M059J (cell line): Measurements from ENCODE around the gene ASIC1. TPM values are rescaled to one million over a fixed set of nuclear protein-coding genes. Genes with fewer than 3 reads are reported as not detected.
A peak's percentile ranks its signal among the peaks of the same experiment; 100 is the strongest.
"Not testable (repeated sequence)": the region's sequence is repeated elsewhere in the genome, so short reads cannot be mapped to it uniquely, and the experiment has no call there.

Experiments used
- DNase-seq: peaks from one replicate; pipeline ENCODE4 v3.0.0-alpha.2; 2012; ENCODE audit warnings: low read depth
- total RNA-seq: library from RNA; depleted of rRNA; stranded (reverse); fragments of >200 nt; shearing (Covaris generic); gene quantifications from 2 replicates; pipeline ENCODE4 v1.2.3, GENCODE V29; 2014

The ASIC1 gene
- total RNA-seq, 1 experiment from 2014 or later, result 4.2 TPM

- DNase-seq, result not testable (repeated sequence)
Measured at GRCh38 chr12:50084409-50084774, 27.0 kb downstream of the ASIC1 start.

DNA sequence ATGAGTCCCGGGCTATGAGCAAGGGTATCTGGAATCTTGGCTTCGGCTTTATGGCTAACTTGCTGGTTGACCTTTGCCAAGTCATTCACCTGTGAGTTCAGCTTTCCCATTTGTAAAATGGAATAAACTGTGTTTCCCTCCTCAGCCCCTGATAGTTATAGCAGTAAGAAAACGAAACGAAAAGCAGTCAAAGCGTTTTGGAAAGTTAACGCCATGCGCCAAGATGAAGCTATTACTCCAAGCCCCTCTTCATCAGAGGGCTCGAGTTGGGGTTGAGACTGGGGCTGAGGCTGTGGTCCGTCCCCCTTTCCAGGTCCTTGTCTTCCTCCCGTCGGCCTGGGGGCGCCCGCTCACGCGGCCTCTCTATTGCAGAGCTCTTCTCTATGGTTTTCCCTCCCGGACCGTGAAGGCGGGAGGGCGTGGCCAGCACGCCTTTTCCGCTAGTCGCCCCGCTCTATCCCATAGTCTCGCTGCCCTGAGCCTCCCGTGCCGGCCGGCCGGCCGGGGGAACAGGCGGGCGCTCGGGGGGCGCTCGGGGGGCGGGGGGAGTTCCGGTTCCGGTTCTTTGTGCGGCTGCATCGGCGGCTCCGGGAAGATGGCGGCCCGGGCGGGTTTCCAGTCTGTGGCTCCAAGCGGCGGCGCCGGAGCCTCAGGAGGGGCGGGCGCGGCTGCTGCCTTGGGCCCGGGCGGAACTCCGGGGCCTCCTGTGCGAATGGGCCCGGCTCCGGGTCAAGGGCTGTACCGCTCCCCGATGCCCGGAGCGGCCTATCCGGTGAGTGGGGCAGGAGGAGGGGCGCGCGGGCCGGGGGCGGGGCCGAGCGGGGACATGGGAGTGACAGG is 27.6 kb downstream of the ASIC1 start, which contains the start of gene SMARCD1:
Gene SMARCD1 (plus strand): TSS at position 568 of the 840 bp plus-strand sequence. CDS start 28 bp downstream, at position 596.
- DNase-seq, result peak; percentile 88

DNA sequence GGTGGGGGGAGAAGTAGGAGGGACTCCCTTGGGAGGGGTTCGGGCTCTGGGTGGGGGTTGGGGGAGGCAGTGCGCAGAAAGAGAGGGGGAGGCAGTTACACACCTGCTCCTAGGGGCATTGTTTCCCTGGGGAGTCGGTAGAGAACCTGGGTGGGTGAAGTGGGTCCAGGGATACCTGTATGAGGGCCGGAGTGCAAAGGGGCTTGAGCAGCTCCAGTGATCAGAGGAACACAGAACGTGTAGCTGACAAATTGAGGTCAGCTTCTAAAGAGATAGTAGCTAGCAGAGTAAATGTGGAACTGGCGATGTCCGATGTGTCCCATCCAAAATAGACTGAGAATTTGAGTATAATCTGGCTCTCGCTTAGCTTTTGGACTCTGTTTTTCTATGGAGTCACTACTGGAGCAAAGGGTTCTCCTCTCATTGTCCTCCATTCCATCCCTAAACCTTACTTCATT is 28.2 kb downstream of the ASIC1 start:
- DNase-seq, result no peak

GRCh38 chr12:50086148-50086547 is 28.8 kb downstream of the ASIC1 start:
- no peak for DNase-seq

- no peak for DNase-seq
Measured at GRCh38 chr12:50087151-50087550, 29.8 kb downstream of the ASIC1 start.

DNA sequence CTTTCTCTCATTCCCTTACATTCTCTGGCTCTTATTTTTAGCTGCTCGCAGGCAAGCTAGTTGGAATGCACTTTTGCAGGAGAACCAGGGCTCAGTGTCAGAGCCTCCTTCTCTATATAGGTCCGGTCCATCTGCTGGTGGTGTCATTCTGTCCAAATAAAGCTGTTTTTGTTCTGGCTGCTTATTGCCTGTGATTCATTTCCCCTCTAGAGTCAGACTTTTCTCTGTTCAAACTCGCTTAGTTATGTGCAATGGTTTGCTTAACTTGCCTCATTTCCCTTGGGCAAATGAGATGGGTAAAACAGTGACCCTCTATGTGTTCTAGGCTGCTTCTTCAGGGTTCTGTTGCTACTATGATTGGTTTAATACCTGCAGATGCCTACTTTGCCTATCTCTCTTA is 30.6 kb downstream of the ASIC1 start:
- DNase-seq, result peak; percentile 37

- DNase-seq, result peak; percentile 64
Measured at GRCh38 chr12:50088577-50089335, 31.4 kb downstream of the ASIC1 start.

DNA sequence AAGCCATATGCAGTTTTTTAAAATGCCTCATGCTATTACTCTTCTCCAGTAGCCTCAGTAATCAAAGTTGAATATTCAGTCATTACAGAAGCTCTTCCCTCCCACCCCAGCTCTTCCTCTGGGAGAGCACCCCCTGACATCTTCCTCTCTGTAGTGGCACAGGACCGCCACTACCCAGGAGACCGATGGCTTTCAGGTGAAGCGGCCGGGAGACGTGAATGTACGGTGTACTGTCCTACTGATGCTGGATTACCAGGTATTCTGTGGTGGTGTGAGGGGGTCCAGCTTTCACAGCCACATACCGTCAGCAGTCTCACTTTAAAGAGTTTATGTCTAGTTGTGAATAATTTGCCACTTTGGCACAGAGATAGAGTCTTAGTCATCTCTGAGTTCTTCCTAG is 32.3 kb downstream of the ASIC1 start:
- no peak for DNase-seq

DNA sequence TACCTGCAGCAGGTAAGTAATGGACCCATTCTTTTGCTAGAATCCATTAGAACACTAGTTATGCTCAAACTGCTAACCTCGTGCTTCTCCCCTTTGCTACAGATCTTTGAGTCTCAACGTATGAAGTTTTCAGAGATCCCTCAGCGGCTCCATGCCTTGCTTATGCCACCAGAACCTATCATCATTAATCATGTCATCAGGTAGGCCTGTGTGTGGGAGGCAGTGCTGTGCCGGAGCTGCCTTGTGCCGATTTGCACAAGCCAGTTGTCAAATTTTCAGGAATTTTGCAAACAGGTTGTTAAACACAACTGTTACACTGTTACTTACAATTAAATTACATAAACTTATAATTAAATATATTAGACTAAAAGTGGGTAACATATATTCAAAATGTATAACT is 33.0 kb downstream of the ASIC1 start:
- DNase-seq, result no peak

DNA sequence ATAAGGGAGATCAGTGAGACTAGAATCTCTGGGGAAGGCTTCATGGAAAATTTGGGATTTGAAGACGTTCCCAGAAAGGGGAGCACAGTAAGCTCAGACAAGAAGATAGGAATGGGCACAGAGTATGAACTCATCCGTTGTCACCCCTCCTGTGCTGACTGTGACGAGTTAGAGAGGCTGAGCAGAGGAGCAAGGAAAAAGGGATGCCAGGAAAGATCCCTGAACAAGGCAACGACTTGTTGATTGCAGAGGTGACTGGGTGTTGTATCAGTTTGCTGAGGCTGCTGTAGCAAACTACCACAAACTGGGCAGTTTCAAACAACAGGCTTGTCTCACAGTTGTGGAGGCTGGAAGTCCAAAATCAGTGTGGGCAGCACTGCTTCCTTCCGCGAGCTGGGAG is 40.6 kb downstream of the ASIC1 start:
- DNase-seq, result no peak

DNA sequence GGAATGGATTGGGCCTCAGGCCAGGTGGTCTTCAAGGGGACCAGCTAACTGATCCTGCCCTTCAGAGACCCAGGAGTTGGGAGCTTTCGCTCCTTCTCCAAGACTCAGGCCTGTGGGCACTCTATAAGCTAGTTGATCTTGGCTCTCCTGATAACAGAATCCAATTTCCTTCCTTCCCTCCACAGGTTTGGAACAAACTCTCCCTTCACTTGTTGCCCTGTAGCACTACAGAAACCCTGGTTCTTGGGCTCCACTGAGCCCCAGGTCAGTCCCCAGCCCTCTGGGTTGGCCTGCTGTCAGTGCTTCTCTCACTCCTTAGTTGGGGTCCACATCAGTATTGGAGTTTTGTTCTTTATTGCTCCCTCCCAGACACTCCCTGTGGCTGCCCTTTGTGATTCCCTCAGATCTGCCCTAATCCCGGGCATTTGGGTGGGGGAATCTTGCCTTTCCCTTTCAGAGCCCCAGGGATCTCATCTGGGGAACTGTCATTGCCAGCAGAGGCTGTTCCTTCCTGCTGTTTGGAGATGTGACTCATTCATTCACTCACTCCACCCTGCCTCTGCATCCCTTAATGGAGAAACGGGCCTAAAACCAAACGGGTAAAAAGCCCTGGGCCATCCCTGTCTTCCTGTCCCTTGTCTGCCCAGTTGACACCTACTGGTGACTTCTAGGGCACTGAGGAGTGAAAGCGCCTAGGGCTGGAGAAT is 42.1 kb downstream of the ASIC1 start:
- peak; percentile 41 for DNase-seq

DNA sequence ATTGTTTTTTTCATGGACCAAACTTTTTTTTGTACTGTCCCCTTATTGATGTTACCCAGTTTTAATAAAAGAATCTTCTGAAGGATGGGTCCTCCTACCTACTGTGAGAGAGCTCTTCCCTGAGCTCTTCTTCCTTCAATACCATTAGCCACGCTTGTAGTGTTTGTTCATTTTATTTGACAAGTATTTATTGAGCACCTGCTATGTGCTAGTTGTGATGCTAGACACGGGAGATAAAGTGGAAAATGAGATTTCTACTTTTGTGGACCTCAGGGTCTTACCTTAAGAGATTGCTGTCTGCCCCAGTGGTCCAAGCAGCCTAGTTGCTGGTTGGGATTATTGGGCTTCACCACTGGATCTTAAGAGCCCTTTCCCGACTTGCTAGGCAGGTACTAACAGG is 43.2 kb downstream of the ASIC1 start:
- DNase-seq, result no peak

GRCh38 chr12:50101663-50102062 is 44.3 kb downstream of the ASIC1 start:
- DNase-seq, result peak; percentile 43

- no peak for DNase-seq
Measured at GRCh38 chr12:50102131-50102531, 44.7 kb downstream of the ASIC1 start.

DNA sequence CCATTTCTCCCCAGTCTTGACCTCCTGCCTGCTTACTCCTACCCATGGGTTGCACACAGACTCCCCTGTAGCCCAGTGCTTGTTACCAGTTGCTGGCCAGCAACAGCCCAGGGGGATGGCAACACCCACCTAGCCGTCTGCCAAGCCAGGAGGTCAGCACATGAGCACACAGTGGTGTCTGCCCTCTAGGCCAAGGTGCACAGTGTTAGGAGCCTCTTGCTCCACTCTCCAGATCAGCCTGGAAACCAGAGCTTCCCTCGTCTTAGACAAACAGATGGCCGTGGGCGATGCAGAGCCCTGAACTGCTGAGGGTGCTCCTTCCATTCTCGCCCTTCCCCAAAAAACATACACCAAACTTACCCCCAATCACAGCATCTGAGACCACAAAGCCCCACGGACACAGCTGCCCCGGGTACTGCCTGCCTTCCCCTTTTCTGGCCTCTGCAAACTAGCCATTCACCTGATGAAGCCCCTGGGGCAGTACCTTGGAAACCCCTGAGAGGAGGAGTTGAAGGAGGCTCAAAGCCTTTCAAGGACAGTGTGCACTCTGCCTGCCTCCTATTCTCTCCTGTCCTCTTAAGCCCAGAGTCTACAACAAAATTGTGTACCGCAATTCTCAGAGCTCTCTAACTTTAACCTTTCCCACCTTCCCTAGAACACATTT is 45.4 kb downstream of the ASIC1 start:
- no peak for DNase-seq

GRCh38 chr12:50103351-50103750 is 46.0 kb downstream of the ASIC1 start:
- DNase-seq, result no peak

DNA sequence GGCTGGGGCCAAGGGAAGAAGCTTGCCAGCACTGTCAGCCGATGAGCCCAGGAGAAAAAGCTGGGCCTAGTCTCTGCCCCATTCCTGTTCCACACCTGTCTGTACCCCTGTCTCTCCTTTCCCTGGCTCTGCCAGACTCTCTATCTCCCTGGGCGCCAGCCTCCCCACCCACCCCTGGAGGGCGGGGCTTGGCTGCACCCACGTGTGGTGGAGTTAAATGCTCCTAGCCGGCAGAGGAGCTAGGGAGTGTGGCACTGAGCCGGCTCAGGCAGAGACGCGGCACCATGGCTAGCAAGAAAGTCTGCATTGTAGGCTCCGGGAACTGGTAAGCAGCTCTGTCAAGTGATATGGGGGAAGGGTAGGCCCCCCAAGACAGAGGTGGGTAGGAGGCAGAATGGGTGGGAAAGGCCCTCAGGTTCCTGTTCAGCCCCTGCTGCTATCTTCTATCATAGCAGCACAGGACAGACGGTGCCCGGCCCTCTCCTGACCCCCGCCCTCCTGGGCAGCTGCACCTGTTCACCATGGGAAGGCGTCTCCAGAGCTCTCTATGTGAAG is 46.4 kb downstream of the ASIC1 start, which contains the start of gene GPD1:
Gene GPD1 (plus strand): TSS at position 242 of the 555 bp plus-strand sequence. CDS start 43 bp downstream, at position 285.
- peak; percentile 35 for DNase-seq

DNA sequence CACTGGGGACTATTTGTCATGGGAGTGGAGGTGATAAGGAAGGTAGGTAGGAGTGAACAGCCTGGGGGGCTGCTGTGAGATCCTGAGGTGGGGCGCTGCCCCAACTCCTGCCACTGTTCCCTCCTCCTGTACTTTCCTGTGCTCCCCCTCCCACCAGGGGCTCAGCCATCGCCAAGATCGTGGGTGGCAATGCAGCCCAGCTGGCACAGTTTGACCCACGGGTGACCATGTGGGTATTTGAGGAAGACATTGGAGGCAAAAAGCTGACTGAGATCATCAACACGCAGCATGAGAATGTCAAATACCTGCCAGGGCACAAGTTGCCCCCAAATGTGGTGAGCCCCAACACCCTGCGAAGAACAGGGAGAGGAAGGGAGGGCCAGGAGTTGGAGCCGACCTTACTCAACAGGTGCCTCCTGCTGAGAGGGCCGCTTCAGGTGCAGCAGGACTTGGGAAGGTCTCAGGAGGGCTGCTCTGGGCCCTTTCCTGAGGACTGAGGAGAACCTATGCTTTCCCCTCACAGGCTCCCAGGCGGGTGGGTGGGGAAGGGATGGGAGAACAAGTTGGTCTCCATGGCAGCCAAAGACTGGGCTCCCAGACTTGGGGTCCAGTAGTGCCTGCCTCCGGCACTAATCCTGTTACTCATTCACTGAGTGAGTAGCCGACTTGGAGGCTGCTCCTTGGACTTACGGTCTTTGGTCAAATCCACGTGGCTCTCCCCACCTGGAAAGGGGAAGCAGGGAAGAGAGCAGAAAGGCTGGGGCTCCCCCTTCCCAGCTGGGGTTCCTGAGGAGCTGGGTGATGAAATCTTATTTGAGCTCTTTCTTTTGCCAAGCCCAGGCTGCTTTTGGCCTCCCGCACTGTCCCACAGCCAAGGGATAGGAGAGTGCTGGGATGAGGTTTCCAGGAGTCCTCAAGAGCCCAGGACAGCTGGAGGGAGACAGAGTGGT is 47.3 kb downstream of the ASIC1 start:
- no peak for DNase-seq

DNA sequence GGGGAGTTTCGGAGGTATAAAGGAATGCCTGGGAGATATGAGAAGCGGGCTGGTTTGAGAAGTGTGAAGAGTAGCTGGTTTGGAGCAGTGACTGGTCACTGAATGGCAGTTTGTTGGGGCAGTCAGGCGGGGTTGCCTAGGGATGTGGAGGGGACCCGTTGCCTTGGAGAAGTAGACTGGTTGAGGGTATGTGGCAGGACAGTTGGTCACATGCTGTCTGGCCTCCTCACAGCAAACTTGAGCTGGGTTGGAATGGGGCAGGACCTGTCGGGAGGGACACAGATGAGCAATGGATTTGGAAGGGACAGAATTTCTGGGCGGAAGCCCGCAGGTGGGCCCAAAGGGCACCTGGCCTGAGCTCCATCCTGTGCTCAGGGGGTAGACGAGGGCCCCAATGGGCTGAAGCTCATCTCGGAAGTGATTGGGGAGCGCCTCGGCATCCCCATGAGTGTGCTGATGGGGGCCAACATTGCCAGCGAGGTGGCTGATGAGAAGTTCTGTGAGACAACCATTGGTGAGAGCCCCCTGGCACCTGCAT is 48.6 kb downstream of the ASIC1 start:
- DNase-seq, result no peak

GRCh38 chr12:50106907-50107306 is 49.5 kb downstream of the ASIC1 start:
- DNase-seq, result no peak
